HepG2 (cell line): ENCODE data around the gene NKX1-1. TPM values are rescaled to one million over a fixed set of nuclear protein-coding genes. Genes with fewer than 3 reads are reported as not detected.

Experiments used
- ATAC-seq: fragments of 200-7000 bp; cut with Tn5 transposase; 3 replicates; pipeline ENCODE4 v1.9.1; 2020; ENCODE audit warnings: mild to moderate bottlenecking, moderate library complexity
- BruUV-seq: library from RNA; stranded (reverse); fragments of 400-500 nt; replicated peaks from 2 replicates; lab custom pipeline; 2021; lab: Mats Ljungman, UMichigan
- CTCF ChIA-PET: fragments of 300-600 bp; formaldehyde crosslinking; extraction: SDS; loops from one replicate; lab custom pipeline; 2021; ENCODE audit warnings: low total read pairs, inconsistent platforms, low intra/inter-chr PET ratio; lab: Yijun Ruan, JAX
- POLR2A ChIA-PET: fragments of 350-600 bp; sonication (Branson Sonifier 250); formaldehyde crosslinking; loops from one replicate; lab custom pipeline; 2020; ENCODE audit warnings: antibody characterized with exemption, inconsistent platforms; lab: Yijun Ruan, JAX
- DNase-seq: peaks from one replicate; pipeline ENCODE4 v3.0.0-alpha.2; 2015; ENCODE audit warnings: low spot score
- FAIRE-seq: peaks from 3 replicates; lab custom pipeline; 2011; peaks lifted over from hg19 to GRCh38; lab: Jason Lieb, UNC
- H2AFZ ChIP-seq: one replicate; pipeline ENCODE4 v1.6.1; 2011; ENCODE audit warnings: low read length, inconsistent platforms
- H3K27ac ChIP-seq: fragments of 300-600 bp; 3 replicates; pipeline ENCODE4 v1.8.0; 2011; ENCODE audit warnings: mixed run types, mild to moderate bottlenecking, mixed read lengths, low read length, inconsistent platforms; ENCODE audit not compliant: insufficient read depth; ENCODE audit errors: extremely low read length
- H3K27me3 ChIP-seq, 2 experiments: fragments of 200-600 bp in 1 of 2; 2 replicates in 1 of 2; 3 replicates in 1 of 2; pipeline versions ENCODE4 v1.6.0 to v1.8.0; 2011; ENCODE audit warnings: low read length in 2 of 2, mild to moderate bottlenecking in 2 of 2, moderate library complexity in 2 of 2, inconsistent platforms in 1 of 2; ENCODE audit not compliant: insufficient read depth in 2 of 2, control insufficient read depth in 1 of 2
- H3K36me3 ChIP-seq, 2 experiments: fragments of 200-600 bp in 1 of 2; replicated peaks in 1 of 2; 2 replicates in 1 of 2; 3 replicates in 1 of 2; pipeline versions ENCODE4 v1.5.1 to v1.8.0; 2011; ENCODE audit warnings: low read length in 2 of 2, inconsistent platforms in 1 of 2; ENCODE audit not compliant: insufficient read depth in 2 of 2, control insufficient read depth in 1 of 2
- H3K4me1 ChIP-seq: 2 replicates; pipeline ENCODE4 v1.5.1; 2012; ENCODE audit warnings: low read length, inconsistent platforms; ENCODE audit not compliant: insufficient read depth
- H3K4me2 ChIP-seq: 2 replicates; pipeline ENCODE4 v1.6.0; 2011; ENCODE audit warnings: low read depth, low read length, inconsistent platforms
- H3K4me3 ChIP-seq, 3 experiments: fragments of 200-600 bp in 1 of 3; sonication (generic), shearing (Covaris generic) in 1 of 3; replicated peaks in 1 of 3; 2 replicates each; pipeline ENCODE4 v1.5.1; 2011 to 2016; ENCODE audit warnings: low read length in 3 of 3, inconsistent platforms in 2 of 3, low read depth in 2 of 3, mild to moderate bottlenecking in 2 of 3, control low read depth in 1 of 3, mixed read lengths in 1 of 3; ENCODE audit not compliant: insufficient read depth in 1 of 3
- H3K79me2 ChIP-seq: one replicate; pipeline ENCODE4 v1.6.1; 2011; ENCODE audit warnings: low read length, inconsistent platforms; ENCODE audit not compliant: insufficient read depth
- H3K9ac ChIP-seq: 2 replicates; pipeline ENCODE4 v1.6.0; 2011; ENCODE audit warnings: mild to moderate bottlenecking, low read depth, low read length, inconsistent platforms; ENCODE audit not compliant: insufficient read depth
- H3K9me3 ChIP-seq: 2 replicates; pipeline ENCODE4 v1.5.1; 2012; ENCODE audit warnings: mild to moderate bottlenecking, low read length
- H4K20me1 ChIP-seq: 2 replicates; pipeline ENCODE4 v1.6.0; 2011; ENCODE audit warnings: inconsistent platforms, mild to moderate bottlenecking, low read length, moderate library complexity; ENCODE audit not compliant: insufficient read depth
- MTA1 ChIP-seq: sonication (generic); formaldehyde crosslinking; IDR thresholded peaks from 2 replicates; pipeline ENCODE4 v1.4.0; 2020; ENCODE audit warnings: missing genetic modification reagents, mild to moderate bottlenecking, borderline replicate concordance
- ZBTB3 ChIP-seq: sonication (generic); formaldehyde crosslinking; IDR thresholded peaks from 2 replicates; pipeline ENCODE4 v1.4.0; 2020; ENCODE audit warnings: low read depth, mild to moderate bottlenecking, moderate library complexity, missing genetic modification reagents, borderline replicate concordance
- ZNF883 ChIP-seq: sonication (generic); formaldehyde crosslinking; IDR thresholded peaks from 2 replicates; pipeline ENCODE4 v1.5.1; 2020; ENCODE audit warnings: mild to moderate bottlenecking, missing genetic modification reagents; ENCODE audit errors: not compliant biosample characterization
- WGBS: methylation state at CpG from one replicate; pipeline ENCODE4 v1.1.6; 2017; ENCODE audit warnings: low lambda C conversion rate; 5-methylcytosine and 5-hydroxymethylcytosine counted together
- in situ Hi-C: cut with HindIII; loops from 2 replicates; pipeline ENCODE4 v1.10.0; 2017; ENCODE audit warnings: low pct_unique_long_range_greater_than_20kb; ENCODE audit not compliant: extremely low pct_ligation_motif_present
- intact Hi-C: fragments of 100-400 bp; cut with micrococcal nuclease; formaldehyde crosslinking; loops from one replicate; pipeline ENCODE4 v1.10.0; 2022; ENCODE audit not compliant: unreplicated experiment
- polyA plus RNA-seq, 8 experiments: library from polyadenylated mRNA; depleted of rRNA in 3 of 8; stranded (reverse) in 7 of 8; unstranded in 1 of 8; fragments of >200 nt; fragmentation: Illumina TruSeq in 4 of 8; extraction: Trizol in 4 of 8; gene quantifications; 2 replicates each; pipeline versions ENCODE4 v1.2.1 to v1.2.3, GENCODE V29; 2011 to 2016; ENCODE audit warnings: low read depth in 4 of 8, missing spikeins in 1 of 8, mixed read lengths in 1 of 8; ENCODE audit not compliant: insufficient read depth in 1 of 8
- total RNA-seq, 5 experiments: library from RNA; depleted of rRNA; stranded (reverse); fragments of >200 nt; fragmentation: Illumina TruSeq; extraction: Trizol; gene quantifications; 2 replicates each; pipeline ENCODE4 v1.2.3, GENCODE V29; 2016; ENCODE audit warnings: low read depth in 1 of 5
- TF ChIP-seq, protein P1 (sequence below): sonication (generic); formaldehyde crosslinking; IDR thresholded peaks from 2 replicates; pipeline ENCODE4 v1.8.0; 2022; ENCODE audit warnings: missing genetic modification reagents, mild to moderate bottlenecking, moderate library complexity, borderline replicate concordance

NKX1-1 gene
- total and polyA plus RNA-seq, 2 of the 13 experiments (the other 11 are each of a cell fraction or from before 2014, with no cell fraction given): not detected

DNA sequence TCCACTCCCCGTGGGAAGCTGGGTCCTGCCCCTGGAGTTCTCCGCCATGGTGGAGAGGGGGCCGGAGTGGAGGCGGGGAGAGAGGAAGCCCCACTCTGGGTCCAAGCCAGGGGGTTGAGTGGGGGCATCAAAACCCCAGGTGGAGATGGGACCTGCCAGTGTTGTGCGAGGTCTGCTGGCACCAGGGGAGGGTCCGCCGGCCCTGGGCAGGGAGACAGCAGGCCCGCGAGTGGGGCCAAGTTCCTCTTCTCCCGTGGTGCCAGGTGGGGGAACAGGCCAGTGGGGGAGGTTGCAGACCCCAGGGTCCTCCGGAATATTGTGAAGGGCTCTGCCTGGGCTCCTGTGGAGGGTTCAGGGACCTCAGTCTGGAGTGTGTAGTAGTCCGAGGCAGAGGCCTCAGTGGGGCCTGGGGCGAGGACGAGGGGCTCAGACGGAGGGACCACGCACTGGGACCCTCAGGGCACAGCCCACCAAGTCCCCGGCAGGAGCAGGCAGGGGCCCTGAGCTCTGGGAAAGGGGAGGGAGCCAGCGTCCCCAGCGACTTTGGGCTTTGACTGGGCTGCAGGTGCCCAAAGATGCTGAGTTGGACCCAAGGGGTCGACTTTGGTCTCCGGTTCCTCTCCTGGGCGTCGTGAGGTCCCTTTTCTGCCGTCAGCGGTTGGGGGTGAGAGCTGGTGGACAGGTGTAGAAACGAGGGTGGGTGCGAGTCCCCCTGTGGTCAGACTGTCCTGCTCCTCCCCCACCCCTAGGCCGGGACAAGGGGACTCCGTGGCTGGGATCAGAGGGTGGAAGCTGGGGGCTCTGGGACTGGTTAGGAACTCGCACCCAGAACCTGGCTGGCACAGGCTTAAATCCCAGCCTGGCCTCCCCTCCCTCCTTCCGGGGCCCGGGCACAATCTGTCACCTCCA, 43.8 kb upstream of the NKX1-1 start (continued):
- no peak for TF ChIP-seq ZNF883 (CRISPR knock-in tag)

DNA sequence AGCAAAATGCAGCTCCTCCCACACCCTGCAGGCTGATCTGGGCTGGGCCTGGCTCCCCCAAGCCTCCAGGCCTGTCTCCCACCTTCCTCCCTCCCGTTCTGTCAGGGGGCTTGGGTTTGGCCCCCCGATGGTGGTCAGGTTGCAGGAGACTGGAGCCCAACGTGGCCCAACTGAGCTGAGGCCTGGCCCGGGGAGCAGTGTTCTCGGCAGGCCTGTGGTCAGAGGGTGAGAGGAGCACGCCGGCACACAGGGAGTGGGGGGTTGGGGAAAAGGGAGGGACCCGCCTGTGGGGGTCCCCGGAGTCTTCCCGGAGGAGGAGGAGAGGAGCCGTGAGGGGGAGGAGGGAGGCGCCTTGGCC, 43.2 kb upstream of the NKX1-1 start:
- in situ Hi-C loops (no loop called here), intact Hi-C loops (no loop called here)
- Histone ChIP-seq H2AFZ (no peak overlapping the region), H3K9ac (no peak overlapping the region), H3K27ac (no peak overlapping the region), H4K20me1 (no peaks in the 10 kb centered on the region), H3K4me2 (no peak overlapping the region), H3K36me3 (no peaks in the 10 kb centered on the region), H3K79me2 (no peaks in the 10 kb centered on the region), H3K4me1 (no peaks in the 10 kb centered on the region), H3K9me3 (peaks cover 10% of the 10 kb centered on the region; the same call in 1 of the 2 replicates), H3K4me3 (no peak overlapping the region), H3K27me3 (peaks cover 2 to 55% of the 10 kb centered on the region in 2 experiments; a peak in 4 of 5 replicates)
- no TSS peak for BruUV-seq
- DNase-seq (no peak), ATAC-seq (no peak), FAIRE-seq (no peak)
- TF ChIP-seq ZBTB3: no peak
- TF ChIP-seq MTA1 (CRISPR knock-in tag): no peak
- TF ChIP-seq, protein P1, sequence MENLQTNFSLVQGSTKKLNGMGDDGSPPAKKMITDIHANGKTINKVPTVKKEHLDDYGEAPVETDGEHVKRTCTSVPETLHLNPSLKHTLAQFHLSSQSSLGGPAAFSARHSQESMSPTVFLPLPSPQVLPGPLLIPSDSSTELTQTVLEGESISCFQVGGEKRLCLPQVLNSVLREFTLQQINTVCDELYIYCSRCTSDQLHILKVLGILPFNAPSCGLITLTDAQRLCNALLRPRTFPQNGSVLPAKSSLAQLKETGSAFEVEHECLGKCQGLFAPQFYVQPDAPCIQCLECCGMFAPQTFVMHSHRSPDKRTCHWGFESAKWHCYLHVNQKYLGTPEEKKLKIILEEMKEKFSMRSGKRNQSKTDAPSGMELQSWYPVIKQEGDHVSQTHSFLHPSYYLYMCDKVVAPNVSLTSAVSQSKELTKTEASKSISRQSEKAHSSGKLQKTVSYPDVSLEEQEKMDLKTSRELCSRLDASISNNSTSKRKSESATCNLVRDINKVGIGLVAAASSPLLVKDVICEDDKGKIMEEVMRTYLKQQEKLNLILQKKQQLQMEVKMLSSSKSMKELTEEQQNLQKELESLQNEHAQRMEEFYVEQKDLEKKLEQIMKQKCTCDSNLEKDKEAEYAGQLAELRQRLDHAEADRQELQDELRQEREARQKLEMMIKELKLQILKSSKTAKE (CRISPR knock-in tag): no peak
- WGBS: 70% methylated on average over 3 of the region's 12 CpGs
- ChIA-PET POLR2A (no interaction called here), CTCF (no interaction called here)
